22Rv1 (cell line): ENCODE data around the gene RABGGTB.
"Not testable (repeated sequence)": the region's sequence is repeated elsewhere in the genome, so short reads cannot be mapped to it uniquely, and the experiment has no call there.

Source experiments
- H3K27ac ChIP-seq: fragments of 450-650 bp; 2 replicates; pipeline ENCODE4 v1.5.1; 2017
- CTCF ChIP-seq: fragments of 450-650 bp; IDR thresholded peaks from 2 replicates; pipeline ENCODE4 v1.5.1; 2017; ENCODE audit warnings: mild to moderate bottlenecking
- ZFX ChIP-seq: fragments of 450-650 bp; IDR thresholded peaks from 2 replicates; pipeline ENCODE4 v1.6.1; 2017; ENCODE audit warnings: antibody characterized with exemption, borderline replicate concordance

RABGGTB gene

GRCh38 chr1:75808921-75809320 lies 22.9 kb downstream of the RABGGTB start:
- H3K27ac ChIP-seq: no peak overlapping the region
- TF ChIP-seq ZFX: no peak

GRCh38 chr1:75810113-75810512 lies 24.1 kb downstream of the RABGGTB start:
- not testable (repeated sequence) for H3K27ac ChIP-seq

GRCh38 chr1:75811211-75811981 lies 25.3 kb downstream of the RABGGTB start:
- no peak for TF ChIP-seq ZFX
- no peak for TF ChIP-seq CTCF
- H3K27ac ChIP-seq: no peak overlapping the region

GRCh38 chr1:75812065-75812464 lies 26.0 kb downstream of the RABGGTB start:
- no peak overlapping the region for H3K27ac ChIP-seq
- no peak for TF ChIP-seq ZFX
- no peak for TF ChIP-seq CTCF

- not testable (repeated sequence) for H3K27ac ChIP-seq
Observed at GRCh38 chr1:75823596-75823995, 37.5 kb downstream of the RABGGTB start.

GRCh38 chr1:75836528-75837100 lies 50.6 kb downstream of the RABGGTB start:
- no peak overlapping the region for H3K27ac ChIP-seq
- TF ChIP-seq ZFX: no peak
- no peak for TF ChIP-seq CTCF

- no peak overlapping the region for H3K27ac ChIP-seq
Observed at GRCh38 chr1:75838079-75838478, 52.0 kb downstream of the RABGGTB start.

GRCh38 chr1:75841421-75841820 lies 55.4 kb downstream of the RABGGTB start:
- TF ChIP-seq CTCF (no peak), ZFX (no peak)
- H3K27ac ChIP-seq: no peak overlapping the region

More at GRCh38 chr1:75838079-75838478, 52.0 kb downstream of the RABGGTB start:
- TF ChIP-seq CTCF (no peak), ZFX (no peak)
